MM.1S (cell line): Measurements from ENCODE around the gene AUH.

Source experiments
- DNase-seq: peaks from one replicate; pipeline ENCODE4 v3.0.0-alpha.2; 2015
- H2AFZ ChIP-seq: fragments of 300-600 bp; sonication (generic); 2 replicates; pipeline ENCODE4 v1.6.0; 2016; ENCODE audit warnings: antibody characterized with exemption, low read length
- H3F3A ChIP-seq: fragments of 300-600 bp; sonication (generic); 2 replicates; pipeline ENCODE4 v1.6.1; 2016; ENCODE audit warnings: mild to moderate bottlenecking, antibody characterized with exemption, low read length, moderate library complexity, mixed read lengths; ENCODE audit not compliant: insufficient read depth
- H3K27ac ChIP-seq: fragments of 300-600 bp; sonication (generic); 2 replicates; pipeline ENCODE4 v1.5.1; 2016; ENCODE audit warnings: mild to moderate bottlenecking, low read length
- H3K27me3 ChIP-seq: fragments of 300-600 bp; sonication (generic); replicated peaks from 2 replicates; pipeline ENCODE4 v1.6.0; 2016; ENCODE audit warnings: low read length; ENCODE audit not compliant: insufficient read depth
- H3K36me3 ChIP-seq: fragments of 300-600 bp; sonication (generic); replicated peaks from 2 replicates; pipeline ENCODE4 v1.6.1; 2016; ENCODE audit warnings: mild to moderate bottlenecking, low read length, mixed read lengths; ENCODE audit not compliant: insufficient read depth
- H3K4me1 ChIP-seq: fragments of 300-600 bp; sonication (generic); 2 replicates; pipeline ENCODE4 v1.6.1; 2016; ENCODE audit warnings: low read length, mixed read lengths
- H3K4me2 ChIP-seq: fragments of 300-600 bp; sonication (generic); 2 replicates; pipeline ENCODE4 v1.6.0; 2016; ENCODE audit warnings: low read depth, low read length
- H3K4me3 ChIP-seq: fragments of 300-600 bp; sonication (generic); 2 replicates; pipeline ENCODE4 v1.5.1; 2016; ENCODE audit warnings: low read length, mixed read lengths
- H3K79me2 ChIP-seq: fragments of 300-600 bp; sonication (generic); 2 replicates; pipeline ENCODE4 v1.6.1; 2016; ENCODE audit warnings: mixed run types, low read length, mixed read lengths
- H3K9ac ChIP-seq: fragments of 300-600 bp; sonication (generic); 2 replicates; pipeline ENCODE4 v1.6.1; 2016; ENCODE audit warnings: low read length, mixed read lengths
- H3K9me2 ChIP-seq: fragments of 300-600 bp; sonication (generic); replicated peaks from 2 replicates; pipeline ENCODE4 v1.6.1; 2016; ENCODE audit warnings: mild to moderate bottlenecking, low read length, mixed read lengths; ENCODE audit not compliant: insufficient read depth
- H3K9me3 ChIP-seq: fragments of 300-600 bp; sonication (generic); replicated peaks from 2 replicates; pipeline ENCODE4 v1.6.1; 2016; ENCODE audit warnings: mild to moderate bottlenecking, low read length, mixed read lengths; ENCODE audit not compliant: insufficient read depth
- H4K20me1 ChIP-seq: fragments of 300-600 bp; sonication (generic); 2 replicates; pipeline ENCODE4 v1.6.1; 2016; ENCODE audit warnings: mild to moderate bottlenecking, low read length, moderate library complexity, mixed read lengths; ENCODE audit not compliant: insufficient read depth
- CTCF ChIP-seq: fragments of 300-600 bp; sonication (generic); IDR thresholded peaks from 2 replicates; pipeline ENCODE4 v1.5.1; 2016; ENCODE audit warnings: antibody characterized with exemption, low read length, mixed read lengths
- EZH2 ChIP-seq: fragments of 300-600 bp; sonication (generic); optimal IDR thresholded peaks from 2 replicates; pipeline ENCODE3; 2017; ENCODE audit warnings: low read depth, mild to moderate bottlenecking, antibody characterized with exemption, low read length, mixed read lengths
- EZH2phosphoT487 ChIP-seq: fragments of 300-600 bp; sonication (generic); IDR thresholded peaks from 2 replicates; pipeline ENCODE4 v1.6.1; 2018; ENCODE audit warnings: antibody characterized with exemption, low read length

AUH gene

GRCh38 chr9:91222457-91222856, 139.3 kb downstream of the AUH start:
- H3K4me3 ChIP-seq = no peak overlapping the region
- H2AFZ ChIP-seq = no peak overlapping the region
- H3F3A ChIP-seq = peaks cover 3% of the 10 kb centered on the region; the same call in 1 of the 2 replicates
- H3K9ac ChIP-seq = no peak overlapping the region
- H3K27me3 ChIP-seq = no peaks in the 10 kb centered on the region
- no peaks in the 10 kb centered on the region for H4K20me1 ChIP-seq
- H3K27ac ChIP-seq = no peak overlapping the region
- no peaks in the 10 kb centered on the region for H3K9me2 ChIP-seq
- peaks cover 24% of the 10 kb centered on the region for H3K4me1 ChIP-seq
- H3K4me2 ChIP-seq = no peak overlapping the region
- no peaks in the 10 kb centered on the region for H3K9me3 ChIP-seq
- H3K36me3 ChIP-seq = no peaks in the 10 kb centered on the region; the same call in 1 of the 2 replicates
- no peaks in the 10 kb centered on the region; the same call in 1 of the 2 replicates for H3K79me2 ChIP-seq
- TF ChIP-seq EZH2 (no peak), CTCF (no peak), EZH2phosphoT487 (no peak)
- DNase-seq = no peak

- Histone ChIP-seq H3K27me3 (no peaks in the 10 kb centered on the region), H3K9ac (no peak overlapping the region), H3K4me3 (no peak overlapping the region), H3K36me3 (no peaks in the 10 kb centered on the region; the same call in 1 of the 2 replicates), H2AFZ (no peak overlapping the region), H3K79me2 (no peaks in the 10 kb centered on the region; the same call in 1 of the 2 replicates), H3K4me1 (peaks cover 24% of the 10 kb centered on the region), H4K20me1 (no peaks in the 10 kb centered on the region), H3K4me2 (no peak overlapping the region), H3K9me2 (no peaks in the 10 kb centered on the region), H3K9me3 (no peaks in the 10 kb centered on the region), H3K27ac (no peak overlapping the region), H3F3A (peaks cover 3% of the 10 kb centered on the region; the same call in 1 of the 2 replicates)
- TF ChIP-seq EZH2phosphoT487 (no peak), EZH2 (no peak), CTCF (no peak)
- no peak for DNase-seq
These were observed 140.4 kb downstream of the AUH start for GRCh38 chr9:91221332-91221731.

- DNase-seq = no peak
- TF ChIP-seq EZH2phosphoT487 (no peak), EZH2 (no peak), CTCF (no peak)
These were observed 141.1 kb downstream of the AUH start for GRCh38 chr9:91220491-91221135.

More at GRCh38 chr9:91220491-91221135, 141.1 kb downstream of the AUH start:
- H3K36me3 ChIP-seq = no peaks in the 10 kb centered on the region; the same call in 1 of the 2 replicates
- peaks cover 24% of the 10 kb centered on the region for H3K4me1 ChIP-seq
- H3K79me2 ChIP-seq = no peaks in the 10 kb centered on the region; the same call in 1 of the 2 replicates
- H3K9me3 ChIP-seq = no peaks in the 10 kb centered on the region
- H3F3A ChIP-seq = peaks cover 3% of the 10 kb centered on the region; the same call in 1 of the 2 replicates
- H2AFZ ChIP-seq = no peak overlapping the region
- H3K9me2 ChIP-seq = no peaks in the 10 kb centered on the region
- H3K27me3 ChIP-seq = no peaks in the 10 kb centered on the region
- H3K9ac ChIP-seq = no peak overlapping the region
- H3K27ac ChIP-seq = no peak overlapping the region
- no peaks in the 10 kb centered on the region for H4K20me1 ChIP-seq
- no peak overlapping the region for H3K4me2 ChIP-seq
- no peak overlapping the region for H3K4me3 ChIP-seq
